Mammary epithelial cell (primary cell): ENCODE data around the gene FOXD4L3.
"Not testable (repeated sequence)": the region's sequence is repeated elsewhere in the genome, so short reads cannot be mapped to it uniquely, and the experiment has no call there.

Experiments used
- CTCF ChIP-seq, 2 donors: IDR thresholded peaks in 1 of 2; conservative IDR thresholded peaks in 1 of 2; 2 replicates each; pipeline ENCODE4 v1.5.1; 2011 to 2012; ENCODE audit warnings: inconsistent platforms in 2 of 2, low read length in 2 of 2, mild to moderate bottlenecking in 2 of 2, control low read depth in 1 of 2, low read depth in 1 of 2; ENCODE audit not compliant: insufficient read depth in 1 of 2; ENCODE audit errors: extremely low read depth in 1 of 2
- EZH2 ChIP-seq: IDR thresholded peaks from 2 replicates; pipeline ENCODE4 v1.6.1; 2012; ENCODE audit warnings: low read length, inconsistent platforms, borderline replicate concordance

- TF ChIP-seq CTCF (conservative IDR thresholded peaks at IDR 0.05 in 1 of 2, IDR thresholded peaks at IDR 0.05 in 1 of 2; ENCODE audit: extremely low read depth in 1 of 2, insufficient read depth in 1 of 2, low read depth in 1 of 2, low read length in 2 of 2); EZH2: not testable (repeated sequence)
Measured at GRCh38 chr9:68343992-68344391, 41.3 kb downstream of the FOXD4L3 start.
